HEK293 (cell line): Measurements from ENCODE around the gene NLK.

Source experiments
- CTCF ChIA-PET: fragments of 350-600 bp; formaldehyde crosslinking; extraction: SDS; loops from one replicate; lab custom pipeline; 2021; ENCODE audit warnings: antibody characterized with exemption; lab: Yijun Ruan, JAX
- POLR2A ChIA-PET: fragments of 300-600 bp; formaldehyde crosslinking; extraction: SDS; loops from one replicate; lab custom pipeline; 2020; ENCODE audit warnings: antibody characterized with exemption, inconsistent platforms; lab: Yijun Ruan, JAX
- H3K27ac ChIP-seq: fragments of 200-500 bp; sonication (Bioruptor generic); 2 replicates; pipeline ENCODE4 v1.5.1; 2014; ENCODE audit warnings: low read depth, low read length, control low read depth, inconsistent platforms; ENCODE audit errors: extremely low read depth
- H3K36me3 ChIP-seq, 2 experiments: fragments of 200-500 bp in 1 of 2; sonication (Bioruptor generic) in 1 of 2; 1 replicate in 1 of 2; 2 replicates in 1 of 2; pipeline ENCODE4 v1.5.1; 2014 to 2017; ENCODE audit warnings: inconsistent platforms in 2 of 2, low read length in 2 of 2; ENCODE audit not compliant: control insufficient read depth in 2 of 2, insufficient read depth in 1 of 2
- H3K4me1 ChIP-seq: fragments of 200-500 bp; sonication (Bioruptor generic); 2 replicates; pipeline ENCODE4 v1.5.1; 2014; ENCODE audit warnings: mild to moderate bottlenecking, low read length, inconsistent platforms; ENCODE audit not compliant: control insufficient read depth, insufficient read depth
- H3K4me3 ChIP-seq: 2 replicates; pipeline ENCODE4 v1.5.1; 2011; ENCODE audit warnings: low read depth, mild to moderate bottlenecking, control low read depth, low read length, moderate library complexity
- H3K9me3 ChIP-seq: fragments of 200-500 bp; sonication (Bioruptor generic); 2 replicates; pipeline ENCODE4 v1.5.1; 2014; ENCODE audit warnings: low read depth, low read length, inconsistent platforms; ENCODE audit not compliant: control insufficient read depth, insufficient read depth
- GLIS2 ChIP-seq: fragments of 450-650 bp; formaldehyde crosslinking; IDR thresholded peaks from 2 replicates; pipeline ENCODE4 v1.5.1; 2016; ENCODE audit warnings: missing biosample characterization, missing genetic modification characterization
- HOXA7 ChIP-seq: sonication (generic); formaldehyde crosslinking; IDR thresholded peaks from 2 replicates; pipeline ENCODE4 v1.8.1; 2022; ENCODE audit warnings: missing genetic modification reagents, borderline replicate concordance
- REPIN1 ChIP-seq: fragments of 450-650 bp; formaldehyde crosslinking; IDR thresholded peaks from 2 replicates; pipeline ENCODE4 v1.5.1; 2017; ENCODE audit warnings: missing biosample characterization, missing genetic modification characterization, low read depth
- ZBTB8A ChIP-seq: fragments of 450-650 bp; formaldehyde crosslinking; IDR thresholded peaks from 2 replicates; pipeline ENCODE4 v1.5.1; 2016; ENCODE audit warnings: missing biosample characterization, missing genetic modification characterization
- ZFHX2 ChIP-seq: fragments of 450-650 bp; formaldehyde crosslinking; conservative IDR thresholded peaks from 2 replicates; pipeline ENCODE4 v1.5.1; 2016; ENCODE audit warnings: missing biosample characterization, missing genetic modification characterization
- ZIC2 ChIP-seq: fragments of 450-650 bp; formaldehyde crosslinking; IDR thresholded peaks from 2 replicates; pipeline ENCODE4 v1.5.1; 2016; ENCODE audit warnings: missing biosample characterization, missing genetic modification characterization
- ZNF121 ChIP-seq: fragments of 450-650 bp; formaldehyde crosslinking; IDR thresholded peaks from 2 replicates; pipeline ENCODE4 v1.5.1; 2016; ENCODE audit warnings: missing biosample characterization, missing genetic modification characterization
- ZNF184 ChIP-seq: fragments of 450-650 bp; IDR thresholded peaks from 2 replicates; pipeline ENCODE4 v1.5.1; 2018; ENCODE audit warnings: missing biosample characterization, mild to moderate bottlenecking, missing genetic modification characterization
- ZNF2 ChIP-seq: fragments of 450-650 bp; formaldehyde crosslinking; IDR thresholded peaks from 2 replicates; pipeline ENCODE4 v1.5.1; 2016; ENCODE audit warnings: missing biosample characterization, missing genetic modification characterization
- ZNF335 ChIP-seq: fragments of 450-650 bp; formaldehyde crosslinking; conservative IDR thresholded peaks from 2 replicates; pipeline ENCODE4 v1.5.1; 2016; ENCODE audit warnings: missing biosample characterization, missing genetic modification characterization
- ZNF423 ChIP-seq: fragments of 450-650 bp; formaldehyde crosslinking; IDR thresholded peaks from 2 replicates; pipeline ENCODE4 v1.5.1; 2016; ENCODE audit warnings: missing biosample characterization, missing genetic modification characterization
- ZNF473 ChIP-seq: fragments of 450-650 bp; formaldehyde crosslinking; IDR thresholded peaks from 2 replicates; pipeline ENCODE4 v1.5.1; 2017; ENCODE audit warnings: missing biosample characterization, missing genetic modification characterization
- ZNF623 ChIP-seq: fragments of 450-650 bp; formaldehyde crosslinking; IDR thresholded peaks from 2 replicates; pipeline ENCODE4 v1.5.1; 2016; ENCODE audit warnings: missing biosample characterization, missing genetic modification characterization
- ZNF660 ChIP-seq: fragments of 450-650 bp; IDR thresholded peaks from 2 replicates; pipeline ENCODE4 v1.5.1; 2018; ENCODE audit warnings: missing biosample characterization, mild to moderate bottlenecking, missing genetic modification characterization
- ZNF777 ChIP-seq: fragments of 450-650 bp; formaldehyde crosslinking; IDR thresholded peaks from 2 replicates; pipeline ENCODE4 v1.5.1; 2017; ENCODE audit warnings: missing biosample characterization, missing genetic modification characterization, borderline replicate concordance
- TF ChIP-seq, protein P1 (sequence below): fragments of 450-650 bp; formaldehyde crosslinking; IDR thresholded peaks from 2 replicates; pipeline ENCODE4 v1.5.1; 2016; ENCODE audit warnings: missing biosample characterization, missing genetic modification characterization
- TF ChIP-seq, protein P2 (sequence below): fragments of 450-650 bp; formaldehyde crosslinking; optimal IDR thresholded peaks from 2 replicates; pipeline ENCODE3; 2016; ENCODE audit warnings: missing biosample characterization, mild to moderate bottlenecking, missing genetic modification characterization
- TF ChIP-seq, protein P3 (sequence below): fragments of 450-650 bp; formaldehyde crosslinking; IDR thresholded peaks from 2 replicates; pipeline ENCODE4 v1.5.1; 2016; ENCODE audit warnings: missing biosample characterization, missing genetic modification characterization
- TF ChIP-seq, protein P4 (sequence below): fragments of 450-650 bp; formaldehyde crosslinking; IDR thresholded peaks from 2 replicates; pipeline ENCODE4 v1.5.1; 2017; ENCODE audit warnings: missing biosample characterization, missing genetic modification characterization
- TF ChIP-seq, protein P5 (sequence below): fragments of 450-650 bp; formaldehyde crosslinking; IDR thresholded peaks from 2 replicates; pipeline ENCODE4 v1.5.1; 2016; ENCODE audit warnings: missing biosample characterization, missing genetic modification characterization
- TF ChIP-seq, protein P6 (sequence below): fragments of 450-650 bp; formaldehyde crosslinking; IDR thresholded peaks from 2 replicates; pipeline ENCODE4 v1.5.1; 2017; ENCODE audit warnings: missing biosample characterization, missing genetic modification characterization
- TF ChIP-seq, protein P7 (sequence below): fragments of 450-650 bp; formaldehyde crosslinking; IDR thresholded peaks from 2 replicates; pipeline ENCODE4 v1.5.1; 2016; ENCODE audit warnings: missing biosample characterization, missing genetic modification characterization

Gene NLK

DNA sequence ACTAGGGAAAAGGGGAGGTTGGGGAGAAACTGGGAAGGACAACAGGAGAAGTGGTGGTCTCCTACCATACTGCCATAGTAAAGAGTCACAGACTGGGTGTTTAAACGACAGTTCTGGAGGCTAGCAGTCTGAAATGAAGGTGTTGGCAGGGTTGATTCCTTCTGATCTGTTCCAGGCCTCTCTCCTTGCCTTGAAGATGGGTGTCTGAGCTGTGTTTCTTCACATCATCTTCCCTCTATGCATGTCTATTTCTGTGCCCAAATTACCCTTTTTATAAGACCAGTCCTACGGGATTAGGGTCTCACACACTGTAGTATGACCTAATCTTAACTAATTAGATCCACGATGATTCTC, 196.8 kb downstream of the NLK start:
- ChIA-PET CTCF (interaction anchor here (0.6 to 3.1 kb wide), 4 partner anchors 10 to 479 kb away, joined by 3 to 14 read pairs (median 6); no protein-coding TSS in a partner anchor), POLR2A (no interaction called here)
- no peaks in the 10 kb centered on the region for H3K4me1 ChIP-seq
- no peak overlapping the region for H3K27ac ChIP-seq
- no peaks in the 10 kb centered on the region for H3K36me3 ChIP-seq
- H3K4me3 ChIP-seq: no peak overlapping the region
- H3K9me3 ChIP-seq: no peaks in the 10 kb centered on the region
- TF ChIP-seq ZNF423 (tag by site-specific recombination) (no peak), ZBTB8A (tag by site-specific recombination) (no peak), ZNF473 (tag by site-specific recombination) (no peak), ZNF660 (tag by site-specific recombination) (no peak), HOXA7 (no peak), ZNF777 (tag by site-specific recombination) (no peak), ZNF184 (no peak), ZNF335 (tag by site-specific recombination) (no peak), ZIC2 (tag by site-specific recombination) (no peak), ZNF2 (tag by site-specific recombination) (no peak), GLIS2 (tag by site-specific recombination) (no peak)
- TF ChIP-seq, protein P1, sequence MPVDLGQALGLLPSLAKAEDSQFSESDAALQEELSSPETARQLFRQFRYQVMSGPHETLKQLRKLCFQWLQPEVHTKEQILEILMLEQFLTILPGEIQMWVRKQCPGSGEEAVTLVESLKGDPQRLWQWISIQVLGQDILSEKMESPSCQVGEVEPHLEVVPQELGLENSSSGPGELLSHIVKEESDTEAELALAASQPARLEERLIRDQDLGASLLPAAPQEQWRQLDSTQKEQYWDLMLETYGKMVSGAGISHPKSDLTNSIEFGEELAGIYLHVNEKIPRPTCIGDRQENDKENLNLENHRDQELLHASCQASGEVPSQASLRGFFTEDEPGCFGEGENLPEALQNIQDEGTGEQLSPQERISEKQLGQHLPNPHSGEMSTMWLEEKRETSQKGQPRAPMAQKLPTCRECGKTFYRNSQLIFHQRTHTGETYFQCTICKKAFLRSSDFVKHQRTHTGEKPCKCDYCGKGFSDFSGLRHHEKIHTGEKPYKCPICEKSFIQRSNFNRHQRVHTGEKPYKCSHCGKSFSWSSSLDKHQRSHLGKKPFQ (tag by site-specific recombination): no peak
- TF ChIP-seq, protein P2, sequence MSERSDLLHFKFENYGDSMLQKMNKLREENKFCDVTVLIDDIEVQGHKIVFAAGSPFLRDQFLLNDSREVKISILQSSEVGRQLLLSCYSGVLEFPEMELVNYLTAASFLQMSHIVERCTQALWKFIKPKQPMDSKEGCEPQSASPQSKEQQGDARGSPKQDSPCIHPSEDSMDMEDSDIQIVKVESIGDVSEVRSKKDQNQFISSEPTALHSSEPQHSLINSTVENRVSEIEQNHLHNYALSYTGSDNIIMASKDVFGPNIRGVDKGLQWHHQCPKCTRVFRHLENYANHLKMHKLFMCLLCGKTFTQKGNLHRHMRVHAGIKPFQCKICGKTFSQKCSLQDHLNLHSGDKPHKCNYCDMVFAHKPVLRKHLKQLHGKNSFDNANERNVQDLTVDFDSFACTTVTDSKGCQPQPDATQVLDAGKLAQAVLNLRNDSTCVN: no peak
- TF ChIP-seq, protein P3, sequence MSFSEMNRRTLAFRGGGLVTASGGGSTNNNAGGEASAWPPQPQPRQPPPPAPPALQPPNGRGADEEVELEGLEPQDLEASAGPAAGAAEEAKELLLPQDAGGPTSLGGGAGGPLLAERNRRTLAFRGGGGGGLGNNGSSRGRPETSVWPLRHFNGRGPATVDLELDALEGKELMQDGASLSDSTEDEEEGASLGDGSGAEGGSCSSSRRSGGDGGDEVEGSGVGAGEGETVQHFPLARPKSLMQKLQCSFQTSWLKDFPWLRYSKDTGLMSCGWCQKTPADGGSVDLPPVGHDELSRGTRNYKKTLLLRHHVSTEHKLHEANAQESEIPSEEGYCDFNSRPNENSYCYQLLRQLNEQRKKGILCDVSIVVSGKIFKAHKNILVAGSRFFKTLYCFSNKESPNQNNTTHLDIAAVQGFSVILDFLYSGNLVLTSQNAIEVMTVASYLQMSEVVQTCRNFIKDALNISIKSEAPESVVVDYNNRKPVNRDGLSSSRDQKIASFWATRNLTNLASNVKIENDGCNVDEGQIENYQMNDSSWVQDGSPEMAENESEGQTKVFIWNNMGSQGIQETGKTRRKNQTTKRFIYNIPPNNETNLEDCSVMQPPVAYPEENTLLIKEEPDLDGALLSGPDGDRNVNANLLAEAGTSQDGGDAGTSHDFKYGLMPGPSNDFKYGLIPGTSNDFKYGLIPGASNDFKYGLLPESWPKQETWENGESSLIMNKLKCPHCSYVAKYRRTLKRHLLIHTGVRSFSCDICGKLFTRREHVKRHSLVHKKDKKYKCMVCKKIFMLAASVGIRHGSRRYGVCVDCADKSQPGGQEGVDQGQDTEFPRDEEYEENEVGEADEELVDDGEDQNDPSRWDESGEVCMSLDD (tag by site-specific recombination): no peak
- TF ChIP-seq, protein P4, sequence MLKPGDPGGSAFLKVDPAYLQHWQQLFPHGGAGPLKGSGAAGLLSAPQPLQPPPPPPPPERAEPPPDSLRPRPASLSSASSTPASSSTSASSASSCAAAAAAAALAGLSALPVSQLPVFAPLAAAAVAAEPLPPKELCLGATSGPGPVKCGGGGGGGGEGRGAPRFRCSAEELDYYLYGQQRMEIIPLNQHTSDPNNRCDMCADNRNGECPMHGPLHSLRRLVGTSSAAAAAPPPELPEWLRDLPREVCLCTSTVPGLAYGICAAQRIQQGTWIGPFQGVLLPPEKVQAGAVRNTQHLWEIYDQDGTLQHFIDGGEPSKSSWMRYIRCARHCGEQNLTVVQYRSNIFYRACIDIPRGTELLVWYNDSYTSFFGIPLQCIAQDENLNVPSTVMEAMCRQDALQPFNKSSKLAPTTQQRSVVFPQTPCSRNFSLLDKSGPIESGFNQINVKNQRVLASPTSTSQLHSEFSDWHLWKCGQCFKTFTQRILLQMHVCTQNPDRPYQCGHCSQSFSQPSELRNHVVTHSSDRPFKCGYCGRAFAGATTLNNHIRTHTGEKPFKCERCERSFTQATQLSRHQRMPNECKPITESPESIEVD (tag by site-specific recombination): no peak

DNA sequence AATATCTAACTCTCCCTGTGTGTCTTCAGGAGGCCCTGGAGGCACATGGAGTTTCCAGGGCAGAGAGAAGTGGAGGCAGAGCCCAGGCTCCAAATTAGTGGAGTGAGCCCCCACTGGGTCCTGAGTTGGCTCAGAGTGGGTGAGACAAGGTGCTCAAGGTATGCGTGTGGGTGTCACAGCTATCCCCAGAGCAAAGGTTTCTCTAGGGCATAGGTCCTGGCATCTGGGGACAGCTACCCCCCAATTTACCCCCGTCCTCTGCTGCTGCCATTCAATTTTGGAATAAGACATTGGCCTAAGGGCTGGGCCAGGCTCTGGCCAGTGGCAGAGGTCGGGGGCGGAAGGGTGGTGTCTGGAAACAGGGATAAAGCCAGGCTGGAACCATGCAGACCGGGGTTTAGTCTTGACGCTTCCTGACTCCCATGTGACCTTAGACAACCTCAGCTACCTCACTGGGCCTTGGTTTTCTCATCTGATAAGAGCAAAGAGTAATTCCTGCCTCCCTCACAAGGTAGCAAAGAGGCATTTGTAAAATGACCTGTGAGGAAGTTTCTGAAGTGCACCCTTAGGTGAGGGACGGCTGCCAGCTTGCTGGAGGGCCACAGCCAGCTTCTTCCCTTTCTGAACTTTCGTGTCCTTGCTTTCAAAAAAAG, 198.3 kb downstream of the NLK start:
- no peak overlapping the region for H3K27ac ChIP-seq
- TF ChIP-seq REPIN1: no peak
- TF ChIP-seq, protein P5, sequence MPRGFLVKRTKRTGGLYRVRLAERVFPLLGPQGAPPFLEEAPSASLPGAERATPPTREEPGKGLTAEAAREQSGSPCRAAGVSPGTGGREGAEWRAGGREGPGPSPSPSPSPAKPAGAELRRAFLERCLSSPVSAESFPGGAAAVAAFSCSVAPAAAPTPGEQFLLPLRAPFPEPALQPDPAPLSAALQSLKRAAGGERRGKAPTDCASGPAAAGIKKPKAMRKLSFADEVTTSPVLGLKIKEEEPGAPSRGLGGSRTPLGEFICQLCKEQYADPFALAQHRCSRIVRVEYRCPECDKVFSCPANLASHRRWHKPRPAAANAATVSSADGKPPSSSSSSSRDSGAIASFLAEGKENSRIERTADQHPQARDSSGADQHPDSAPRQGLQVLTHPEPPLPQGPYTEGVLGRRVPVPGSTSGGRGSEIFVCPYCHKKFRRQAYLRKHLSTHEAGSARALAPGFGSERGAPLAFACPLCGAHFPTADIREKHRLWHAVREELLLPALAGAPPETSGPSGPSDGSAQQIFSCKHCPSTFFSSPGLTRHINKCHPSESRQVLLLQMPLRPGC (tag by site-specific recombination): no peak
- TF ChIP-seq ZNF623: no peak
- TF ChIP-seq ZFHX2 (tag by site-specific recombination): no peak
- no peak for TF ChIP-seq ZNF121
- TF ChIP-seq, protein P6, sequence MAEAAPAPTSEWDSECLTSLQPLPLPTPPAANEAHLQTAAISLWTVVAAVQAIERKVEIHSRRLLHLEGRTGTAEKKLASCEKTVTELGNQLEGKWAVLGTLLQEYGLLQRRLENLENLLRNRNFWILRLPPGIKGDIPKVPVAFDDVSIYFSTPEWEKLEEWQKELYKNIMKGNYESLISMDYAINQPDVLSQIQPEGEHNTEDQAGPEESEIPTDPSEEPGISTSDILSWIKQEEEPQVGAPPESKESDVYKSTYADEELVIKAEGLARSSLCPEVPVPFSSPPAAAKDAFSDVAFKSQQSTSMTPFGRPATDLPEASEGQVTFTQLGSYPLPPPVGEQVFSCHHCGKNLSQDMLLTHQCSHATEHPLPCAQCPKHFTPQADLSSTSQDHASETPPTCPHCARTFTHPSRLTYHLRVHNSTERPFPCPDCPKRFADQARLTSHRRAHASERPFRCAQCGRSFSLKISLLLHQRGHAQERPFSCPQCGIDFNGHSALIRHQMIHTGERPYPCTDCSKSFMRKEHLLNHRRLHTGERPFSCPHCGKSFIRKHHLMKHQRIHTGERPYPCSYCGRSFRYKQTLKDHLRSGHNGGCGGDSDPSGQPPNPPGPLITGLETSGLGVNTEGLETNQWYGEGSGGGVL: no peak
- TF ChIP-seq, protein P7, sequence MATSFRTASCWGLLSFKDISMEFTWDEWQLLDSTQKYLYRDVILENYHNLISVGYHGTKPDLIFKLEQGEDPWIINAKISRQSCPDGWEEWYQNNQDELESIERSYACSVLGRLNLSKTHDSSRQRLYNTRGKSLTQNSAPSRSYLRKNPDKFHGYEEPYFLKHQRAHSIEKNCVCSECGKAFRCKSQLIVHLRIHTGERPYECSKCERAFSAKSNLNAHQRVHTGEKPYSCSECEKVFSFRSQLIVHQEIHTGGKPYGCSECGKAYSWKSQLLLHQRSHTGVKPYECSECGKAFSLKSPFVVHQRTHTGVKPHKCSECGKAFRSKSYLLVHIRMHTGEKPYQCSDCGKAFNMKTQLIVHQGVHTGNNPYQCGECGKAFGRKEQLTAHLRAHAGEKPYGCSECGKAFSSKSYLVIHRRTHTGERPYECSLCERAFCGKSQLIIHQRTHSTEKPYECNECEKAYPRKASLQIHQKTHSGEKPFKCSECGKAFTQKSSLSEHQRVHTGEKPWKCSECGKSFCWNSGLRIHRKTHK (tag by site-specific recombination): no peak
- H3K36me3 ChIP-seq: no peaks in the 10 kb centered on the region
- H3K9me3 ChIP-seq: no peaks in the 10 kb centered on the region
- no peaks in the 10 kb centered on the region for H3K4me1 ChIP-seq
- POLR2A ChIA-PET: no interaction called here
- H3K4me3 ChIP-seq: no peak overlapping the region
- CTCF ChIA-PET: interaction anchor here (0.5 to 3.5 kb wide), 4 partner anchors 8 to 313 kb away, joined by 3 to 18 read pairs (median 10); no protein-coding TSS in a partner anchor
